Activated CD8-positive, alpha-beta T cell treated with anti-CD3 and anti-CD28 coated beads, Interleukin-2, amount 10 ng/mL, durations not matched to agents 7 days and 5 days (primary cell): Measurements from ENCODE around the gene CLCN4. TPM values are rescaled to one million over a fixed set of nuclear protein-coding genes. Genes with fewer than 3 reads are reported as not detected.
A peak's percentile ranks its signal among the peaks of the same experiment; 100 is the strongest.

Experiments used
- ATAC-seq: fragments of 150-1000 bp; cut with Tn5 transposase; one replicate; pipeline ENCODE4 v1.10.0; 2021; ENCODE audit warnings: moderate library complexity
- CTCF ChIA-PET: fragments of 350-600 bp; sonication (Branson Sonifier 250); formaldehyde crosslinking; loops from one replicate; lab custom pipeline; 2021; ENCODE audit warnings: antibody characterized with exemption; lab: Charles Lee
- POLR2A ChIA-PET: fragments of 350-600 bp; sonication (Branson Sonifier 250); formaldehyde crosslinking; loops from one replicate; lab custom pipeline; 2021; ENCODE audit warnings: antibody characterized with exemption; lab: Charles Lee
- DNase-seq: peaks from one replicate; pipeline ENCODE4 v3.0.0-alpha.2; 2020
- H3K27ac Mint-ChIP-seq: one replicate; pipeline ENCODE4 v1.8.0; 2021; ENCODE audit warnings: mild to moderate bottlenecking, mixed read lengths
- H3K27me3 Mint-ChIP-seq: one replicate; pipeline ENCODE4 v1.8.0; 2021; ENCODE audit warnings: low read depth, mixed read lengths
- H3K36me3 Mint-ChIP-seq: one replicate; pipeline ENCODE4 v1.8.0; 2021; ENCODE audit warnings: low read depth, mixed read lengths
- H3K4me1 Mint-ChIP-seq: one replicate; pipeline ENCODE4 v1.8.0; 2021; ENCODE audit warnings: low read depth, mixed read lengths
- H3K4me3 Mint-ChIP-seq: one replicate; pipeline ENCODE4 v1.8.0; 2021; ENCODE audit warnings: mild to moderate bottlenecking, mixed read lengths
- H3K9me3 Mint-ChIP-seq: one replicate; pipeline ENCODE4 v1.8.0; 2022; ENCODE audit warnings: mixed read lengths; ENCODE audit not compliant: insufficient read depth
- total RNA-seq, 2 experiments: library from RNA; stranded (reverse); gene quantifications; one replicate each; pipeline ENCODE4 v1.2.3, GENCODE V29; 2021

The CLCN4 gene
- total RNA-seq = not detected

GRCh38 chrX:10156199-10157031 lies at the start of gene CLCN4:
Gene CLCN4, plus strand, starts transcription at chrX:10156975. Its CDS starts 28,058 bp downstream, at chrX:10185033.
- H3K27ac Mint-ChIP-seq = no peak within 1 kb of the TSS
- POLR2A ChIA-PET = no interaction called here
- no peaks in the 10 kb centered on the region for H3K36me3 Mint-ChIP-seq
- ATAC-seq (no peak), DNase-seq (no peak)
- H3K4me3 Mint-ChIP-seq = no peak within 1 kb of the TSS
- H3K9me3 Mint-ChIP-seq = no peaks in the 10 kb centered on the region
- CTCF ChIA-PET = interaction anchor here (1.3 kb wide), 1 partner anchor 37 kb away, joined by 4 read pairs; no protein-coding TSS in a partner anchor
- peaks cover 43% of the 10 kb centered on the region for H3K27me3 Mint-ChIP-seq
- H3K4me1 Mint-ChIP-seq = peaks cover 4% of the 10 kb centered on the region

- POLR2A ChIA-PET = interaction anchor here (0.8 to 3.1 kb wide), 2 partner anchors 9 to 104 kb away, joined by 3 to 12 read pairs; no protein-coding TSS in a partner anchor
- Mint-ChIP-seq H3K9me3 (no peaks in the 10 kb centered on the region), H3K27ac (peak overlapping the region; percentile 85), H3K36me3 (peaks cover 40% of the 10 kb centered on the region), H3K27me3 (no peaks in the 10 kb centered on the region), H3K4me1 (peaks cover 70% of the 10 kb centered on the region), H3K4me3 (peak overlapping the region; percentile 52)
- ATAC-seq (no peak), DNase-seq (no peak)
- CTCF ChIA-PET = interaction anchor here (0.7 to 1.4 kb wide), 3 partner anchors 11 to 30 kb away, joined by 3 to 6 read pairs (median 4); no protein-coding TSS in a partner anchor
Observed at GRCh38 chrX:10107483-10107882, 49.3 kb upstream of the CLCN4 start.

- no peaks in the 10 kb centered on the region for H3K27me3 Mint-ChIP-seq
- no peak for DNase-seq
- no peaks in the 10 kb centered on the region for H3K9me3 Mint-ChIP-seq
- peaks cover 76% of the 10 kb centered on the region for H3K4me1 Mint-ChIP-seq
- ChIA-PET CTCF (no interaction called here), POLR2A (interaction anchor here (3.1 kb wide), 1 partner anchor 9 kb away, joined by 12 read pairs; no protein-coding TSS in a partner anchor)
- H3K4me3 Mint-ChIP-seq = no peak overlapping the region
- H3K27ac Mint-ChIP-seq = peak overlapping the region; percentile 100
- ATAC-seq = no peak
- peaks cover 38% of the 10 kb centered on the region for H3K36me3 Mint-ChIP-seq
Observed at GRCh38 chrX:10108288-10108687, 48.5 kb upstream of the CLCN4 start.

- Mint-ChIP-seq H3K9me3 (no peaks in the 10 kb centered on the region), H3K4me3 (peak overlapping the region; percentile 25), H3K27ac (peak overlapping the region; percentile 100), H3K27me3 (no peaks in the 10 kb centered on the region), H3K36me3 (peaks cover 29% of the 10 kb centered on the region), H3K4me1 (peaks cover 79% of the 10 kb centered on the region)
- ChIA-PET POLR2A (interaction anchor here (0.9 kb wide), 1 partner anchor 98 kb away, joined by 3 read pairs; no protein-coding TSS in a partner anchor), CTCF (interaction anchor here (3.8 to 6.0 kb wide), 2 partner anchors 12 to 107 kb away, joined by 18 to 46 read pairs; no protein-coding TSS in a partner anchor)
- ATAC-seq (no peak), DNase-seq (no peak)
Observed at GRCh38 chrX:10109695-10110094, 47.1 kb upstream of the CLCN4 start.

- Mint-ChIP-seq H3K27ac (peak overlapping the region; percentile 100), H3K4me1 (peaks cover 78% of the 10 kb centered on the region), H3K27me3 (no peaks in the 10 kb centered on the region), H3K9me3 (no peaks in the 10 kb centered on the region), H3K36me3 (peaks cover 27% of the 10 kb centered on the region), H3K4me3 (peak overlapping the region; percentile 82)
- ATAC-seq (no peak), DNase-seq (no peak)
- POLR2A ChIA-PET = interaction anchor here (1.0 to 3.0 kb wide), 10 partner anchors 9 to 112 kb away, joined by 3 to 48 read pairs (median 7); no protein-coding TSS in a partner anchor
- CTCF ChIA-PET = interaction anchor here (0.9 to 6.0 kb wide), 11 partner anchors 8 to 113 kb away, joined by 3 to 49 read pairs (median 5); no protein-coding TSS in a partner anchor
Observed at GRCh38 chrX:10110316-10110935, 46.3 kb upstream of the CLCN4 start.

- peak; percentile 65 for DNase-seq
- ChIA-PET POLR2A (interaction anchor here (0.6 to 3.0 kb wide), 11 partner anchors 9 to 113 kb away, joined by 3 to 48 read pairs (median 7); no protein-coding TSS in a partner anchor), CTCF (interaction anchor here (0.6 to 6.0 kb wide), 12 partner anchors 8 to 114 kb away, joined by 3 to 49 read pairs (median 4); no protein-coding TSS in a partner anchor)
- Mint-ChIP-seq H3K4me1 (peaks cover 73% of the 10 kb centered on the region), H3K36me3 (peaks cover 24% of the 10 kb centered on the region), H3K27ac (peak overlapping the region; percentile 100), H3K9me3 (no peaks in the 10 kb centered on the region), H3K27me3 (no peaks in the 10 kb centered on the region), H3K4me3 (peak overlapping the region; percentile 82)
- ATAC-seq = peak; percentile 59
Observed at GRCh38 chrX:10110984-10111363, 45.8 kb upstream of the CLCN4 start.

GRCh38 chrX:10111364-10112148 lies 45.2 kb upstream of the CLCN4 start:
- POLR2A ChIA-PET = interaction anchor here (0.6 to 3.0 kb wide), 12 partner anchors 10 to 113 kb away, joined by 3 to 48 read pairs (median 6); no protein-coding TSS in a partner anchor
- Mint-ChIP-seq H3K27me3 (no peaks in the 10 kb centered on the region), H3K27ac (peak overlapping the region; percentile 100), H3K4me3 (peak overlapping the region; percentile 82), H3K9me3 (no peaks in the 10 kb centered on the region), H3K36me3 (peaks cover 30% of the 10 kb centered on the region), H3K4me1 (peaks cover 68% of the 10 kb centered on the region)
- CTCF ChIA-PET = interaction anchor here (0.6 to 6.0 kb wide), 12 partner anchors 7 to 114 kb away, joined by 3 to 49 read pairs (median 4); no protein-coding TSS in a partner anchor
- ATAC-seq = peak; percentile 71
- peak; percentile 79 for DNase-seq

GRCh38 chrX:10112510-10112909 lies 44.3 kb upstream of the CLCN4 start:
- no peak for ATAC-seq
- POLR2A ChIA-PET = interaction anchor here (0.9 to 3.0 kb wide), 6 partner anchors 11 to 100 kb away, joined by 4 to 48 read pairs (median 12); no protein-coding TSS in a partner anchor

GRCh38 chrX:10115082-10115481 lies 41.7 kb upstream of the CLCN4 start:
- ATAC-seq = no peak
- POLR2A ChIA-PET = interaction anchor here (1.0 kb wide), 1 partner anchor 114 kb away, joined by 3 read pairs; no protein-coding TSS in a partner anchor
- Mint-ChIP-seq H3K4me3 (no peak overlapping the region), H3K27me3 (no peaks in the 10 kb centered on the region), H3K9me3 (no peaks in the 10 kb centered on the region), H3K27ac (no peak overlapping the region), H3K36me3 (peaks cover 34% of the 10 kb centered on the region), H3K4me1 (peaks cover 39% of the 10 kb centered on the region)
- no peak for DNase-seq
- CTCF ChIA-PET = interaction anchor here (1.4 to 6.0 kb wide), 4 partner anchors 18 to 241 kb away, joined by 3 to 49 read pairs (median 25); no protein-coding TSS in a partner anchor

More at GRCh38 chrX:10112510-10112909, 44.3 kb upstream of the CLCN4 start:
- Mint-ChIP-seq H3K9me3 (no peaks in the 10 kb centered on the region), H3K36me3 (peaks cover 32% of the 10 kb centered on the region), H3K27ac (peak overlapping the region; percentile 63), H3K27me3 (no peaks in the 10 kb centered on the region), H3K4me3 (peak overlapping the region; percentile 20), H3K4me1 (peaks cover 58% of the 10 kb centered on the region)
- no peak for DNase-seq
- CTCF ChIA-PET = interaction anchor here (1.3 to 6.0 kb wide), 5 partner anchors 15 to 115 kb away, joined by 5 to 49 read pairs (median 18); no protein-coding TSS in a partner anchor

GRCh38 chrX:10117301-10117700 lies 39.5 kb upstream of the CLCN4 start:
- Mint-ChIP-seq H3K4me1 (peaks cover 33% of the 10 kb centered on the region), H3K4me3 (no peak overlapping the region), H3K27ac (no peak overlapping the region), H3K9me3 (no peaks in the 10 kb centered on the region), H3K36me3 (peaks cover 45% of the 10 kb centered on the region), H3K27me3 (no peaks in the 10 kb centered on the region)
- DNase-seq (no peak), ATAC-seq (no peak)
- ChIA-PET CTCF (interaction anchor here (3.5 to 5.5 kb wide), 3 partner anchors 105 to 120 kb away, joined by 20 to 70 read pairs (median 26); no protein-coding TSS in a partner anchor), POLR2A (no interaction called here)
